Measurements from ENCODE around the gene RCL1.

The RCL1 gene

GRCh38 chr9:4811824-4812223 lies 19.1 kb downstream of the RCL1 start:
- no peak for DNase-seq (ENCODE audit: low read depth in 3 of 3, low spot score in 1 of 3)

GRCh38 chr9:4812858-4813257 lies 20.1 kb downstream of the RCL1 start:
- DNase-seq (ENCODE audit: low read depth in 3 of 3, low spot score in 1 of 3): no peak

- DNase-seq (ENCODE audit: low read depth in 3 of 3, low spot score in 1 of 3): no peak
Observed at GRCh38 chr9:4814913-4815312, 22.2 kb downstream of the RCL1 start.

GRCh38 chr9:4815381-4815956 lies 22.7 kb downstream of the RCL1 start:
- DNase-seq (ENCODE audit: low read depth in 3 of 3, low spot score in 1 of 3): no peak

- no peak for DNase-seq (ENCODE audit: low read depth in 3 of 3, low spot score in 1 of 3)
Observed at GRCh38 chr9:4820168-4820567, 27.4 kb downstream of the RCL1 start.

- no peak for DNase-seq (ENCODE audit: low read depth in 3 of 3, low spot score in 1 of 3)
Observed at GRCh38 chr9:4821133-4821532, 28.4 kb downstream of the RCL1 start.

- DNase-seq (ENCODE audit: low read depth in 3 of 3, low spot score in 1 of 3): no peak
Observed at GRCh38 chr9:4822057-4822456, 29.3 kb downstream of the RCL1 start.

- no peak for DNase-seq (ENCODE audit: low read depth in 3 of 3, low spot score in 1 of 3)
Observed at GRCh38 chr9:4826417-4827166, 33.8 kb downstream of the RCL1 start.

- DNase-seq (ENCODE audit: low read depth in 3 of 3, low spot score in 1 of 3): no peak
Observed at GRCh38 chr9:4827224-4827623, 34.5 kb downstream of the RCL1 start.

- no peak for DNase-seq (ENCODE audit: low read depth in 3 of 3, low spot score in 1 of 3)
Observed at GRCh38 chr9:4828761-4829160, 36.0 kb downstream of the RCL1 start.

- DNase-seq (ENCODE audit: low read depth in 3 of 3, low spot score in 1 of 3): no peak
Observed at GRCh38 chr9:4829969-4830368, 37.2 kb downstream of the RCL1 start.

GRCh38 chr9:4830699-4831098 lies 38.0 kb downstream of the RCL1 start:
- DNase-seq (ENCODE audit: low read depth in 3 of 3, low spot score in 1 of 3): no peak

- no peak for DNase-seq (ENCODE audit: low read depth in 3 of 3, low spot score in 1 of 3)
Observed at GRCh38 chr9:4831119-4831518, 38.4 kb downstream of the RCL1 start.

GRCh38 chr9:4831944-4832343 lies 39.2 kb downstream of the RCL1 start:
- no peak for DNase-seq (ENCODE audit: low read depth in 3 of 3, low spot score in 1 of 3)

GRCh38 chr9:4832786-4833579 lies 40.2 kb downstream of the RCL1 start:
- no peak for DNase-seq (ENCODE audit: low read depth in 3 of 3, low spot score in 1 of 3)

GRCh38 chr9:4833781-4834560 lies 41.2 kb downstream of the RCL1 start:
- DNase-seq (ENCODE audit: low read depth in 3 of 3, low spot score in 1 of 3): no peak

GRCh38 chr9:4836676-4837075 lies 43.9 kb downstream of the RCL1 start:
- no peak for DNase-seq (ENCODE audit: low read depth in 3 of 3, low spot score in 1 of 3)

GRCh38 chr9:4837261-4838188 lies 44.8 kb downstream of the RCL1 start:
- no peak for DNase-seq (ENCODE audit: low read depth in 3 of 3, low spot score in 1 of 3)

- DNase-seq (ENCODE audit: low read depth in 3 of 3, low spot score in 1 of 3): no peak
Observed at GRCh38 chr9:4838189-4838546, 45.4 kb downstream of the RCL1 start.

- no peak for DNase-seq (ENCODE audit: low read depth in 3 of 3, low spot score in 1 of 3)
Observed at GRCh38 chr9:4839470-4839912, 46.7 kb downstream of the RCL1 start.

All from stimulated activated CD4-positive, alpha-beta T cell treated with anti-CD3 and anti-CD28 coated beads, TNF-alpha, amount 100 ng/mL, for 1 hour (primary cell).